GM23248 (cell line): Measurements from ENCODE around the gene CASQ2. TPM values are rescaled to one million over a fixed set of nuclear protein-coding genes. Genes with fewer than 3 reads are reported as not detected.

Experiments used
- DNase-seq: peaks from one replicate; pipeline ENCODE4 v3.0.0-alpha.2; 2015
- H2AFZ ChIP-seq: fragments of 200-600 bp; sonication (generic); 2 replicates; pipeline ENCODE4 v1.6.1; 2016; ENCODE audit warnings: antibody characterized with exemption
- H3F3A ChIP-seq: fragments of 200-600 bp; sonication (generic); 2 replicates; pipeline ENCODE4 v1.6.1; 2016; ENCODE audit warnings: mild to moderate bottlenecking, antibody characterized with exemption, mixed run types; ENCODE audit not compliant: insufficient read depth
- H3K27ac ChIP-seq: fragments of 200-600 bp; sonication (generic); 2 replicates; pipeline ENCODE4 v1.5.1; 2016; ENCODE audit warnings: mild to moderate bottlenecking
- H3K27me3 ChIP-seq: fragments of 200-600 bp; sonication (generic); replicated peaks from 2 replicates; pipeline ENCODE4 v1.6.1; 2016; ENCODE audit warnings: mild to moderate bottlenecking; ENCODE audit not compliant: insufficient read depth
- H3K36me3 ChIP-seq: fragments of 200-600 bp; sonication (generic); 2 replicates; pipeline ENCODE4 v1.6.1; 2016; ENCODE audit warnings: low read depth, mild to moderate bottlenecking
- H3K4me1 ChIP-seq: fragments of 200-600 bp; sonication (generic); 2 replicates; pipeline ENCODE4 v1.6.1; 2016; ENCODE audit warnings: mild to moderate bottlenecking; ENCODE audit not compliant: insufficient read depth
- H3K4me2 ChIP-seq: fragments of 200-600 bp; sonication (generic); one replicate; pipeline ENCODE4 v1.6.1; 2016; ENCODE audit warnings: mild to moderate bottlenecking; ENCODE audit not compliant: unreplicated experiment
- H3K4me3 ChIP-seq: fragments of 200-600 bp; sonication (generic); 2 replicates; pipeline ENCODE4 v1.5.1; 2016; ENCODE audit warnings: mild to moderate bottlenecking
- H3K79me2 ChIP-seq: fragments of 200-600 bp; sonication (generic); 2 replicates; pipeline ENCODE4 v1.6.1; 2016; ENCODE audit warnings: mild to moderate bottlenecking; ENCODE audit not compliant: insufficient read depth
- H3K9ac ChIP-seq: fragments of 200-600 bp; sonication (generic); 2 replicates; pipeline ENCODE4 v1.6.1; 2016; ENCODE audit warnings: mild to moderate bottlenecking
- H3K9me2 ChIP-seq: fragments of 200-600 bp; sonication (generic); 2 replicates; pipeline ENCODE4 v1.6.1; 2016; ENCODE audit warnings: mixed run types, mild to moderate bottlenecking, moderate library complexity; ENCODE audit not compliant: insufficient read depth
- H3K9me3 ChIP-seq: fragments of 200-600 bp; sonication (generic); one replicate; pipeline ENCODE4 v1.6.1; 2017; ENCODE audit warnings: low read depth
- H4K20me1 ChIP-seq: fragments of 200-600 bp; sonication (generic); 2 replicates; pipeline ENCODE4 v1.6.0; 2016; ENCODE audit not compliant: insufficient read depth
- EZH2 ChIP-seq: fragments of 200-600 bp; sonication (generic); IDR thresholded peaks from 2 replicates; pipeline ENCODE4 v1.6.1; 2018; ENCODE audit warnings: antibody characterized with exemption, mild to moderate bottlenecking; ENCODE audit not compliant: insufficient read depth, poor library complexity, severe bottlenecking
- EZH2phosphoT487 ChIP-seq: fragments of 200-600 bp; sonication (generic); IDR thresholded peaks from 2 replicates; pipeline ENCODE4 v1.6.1; 2018; ENCODE audit warnings: antibody characterized with exemption, moderate library complexity, mild to moderate bottlenecking, low read depth; ENCODE audit not compliant: insufficient read depth
- WGBS, 2 experiments: methylation state at CpG; one replicate each; pipeline ENCODE4 v1.1.6; 2015 to 2017; ENCODE audit warnings: low lambda C conversion rate in 2 of 2, low coverage in 1 of 2; ENCODE audit errors: missing lambda C conversion rate in 2 of 2; 5-methylcytosine and 5-hydroxymethylcytosine counted together
- in situ Hi-C: fragments of 300-500 bp; cut with MboI; formaldehyde crosslinking; loops from 2 replicates; pipeline ENCODE4 v1.15.0; 2020
- polyA plus RNA-seq: library from polyadenylated mRNA; unstranded; fragments of >200 nt; fragmentation: Nextera tagmentation; extraction: Ambion mirVana; gene quantifications from 2 replicates; pipeline ENCODE4 v1.2.1, GENCODE V29; 2016
- total RNA-seq: library from RNA; depleted of rRNA; stranded (reverse); fragments of >200 nt; shearing (Covaris generic); gene quantifications from 2 replicates; pipeline ENCODE4 v1.2.3, GENCODE V29; 2014

The CASQ2 gene
- total and polyA plus RNA-seq, 2 experiments from 2014 or later = not detected

- DNase-seq = peak; percentile 61
- H3K9me3 ChIP-seq = no peaks in the 10 kb centered on the region
- H3K27me3 ChIP-seq = no peaks in the 10 kb centered on the region
- no peak overlapping the region for H3K9ac ChIP-seq
- no peaks in the 10 kb centered on the region for H3K4me1 ChIP-seq
- no peak for TF ChIP-seq EZH2
- TF ChIP-seq EZH2phosphoT487 = no peak
- no peak overlapping the region for H2AFZ ChIP-seq
- H3F3A ChIP-seq = no peaks in the 10 kb centered on the region
- H3K4me2 ChIP-seq = no peak overlapping the region
- H3K36me3 ChIP-seq = no peaks in the 10 kb centered on the region
- no peak overlapping the region for H3K4me3 ChIP-seq
- H4K20me1 ChIP-seq = no peaks in the 10 kb centered on the region
- no peaks in the 10 kb centered on the region for H3K79me2 ChIP-seq
- 7 to 20% methylated on average over 1 of the region's 1 CpG for WGBS, 2 experiments
- H3K27ac ChIP-seq = no peak overlapping the region
- in situ Hi-C loops = no loop called here
- H3K9me2 ChIP-seq = no peaks in the 10 kb centered on the region
Observed at GRCh38 chr1:115764541-115764940, 4.0 kb downstream of the CASQ2 start.

GRCh38 chr1:115762779-115763178 lies 5.7 kb downstream of the CASQ2 start:
- Histone ChIP-seq H3K9ac (no peak overlapping the region), H3K4me3 (no peak overlapping the region), H3K36me3 (no peaks in the 10 kb centered on the region), H3K27me3 (no peaks in the 10 kb centered on the region), H3K27ac (no peak overlapping the region), H3K79me2 (no peaks in the 10 kb centered on the region), H2AFZ (no peak overlapping the region), H4K20me1 (no peaks in the 10 kb centered on the region), H3K4me1 (no peaks in the 10 kb centered on the region), H3F3A (no peaks in the 10 kb centered on the region), H3K9me2 (no peaks in the 10 kb centered on the region), H3K9me3 (no peaks in the 10 kb centered on the region), H3K4me2 (no peak overlapping the region)
- WGBS, 2 experiments = 83 to 91% methylated on average over 3 of the region's 3 CpGs
- in situ Hi-C loops = no loop called here
- no peak for TF ChIP-seq EZH2
- TF ChIP-seq EZH2phosphoT487 = no peak
- no peak for DNase-seq

GRCh38 chr1:115761601-115762302 lies 6.8 kb downstream of the CASQ2 start:
- WGBS, 2 experiments = 80 to 84% methylated on average over 7 of the region's 7 CpGs
- no peak overlapping the region for H3K27ac ChIP-seq
- H3K9ac ChIP-seq = no peak overlapping the region
- no peaks in the 10 kb centered on the region for H3K9me2 ChIP-seq
- no peaks in the 10 kb centered on the region for H3K36me3 ChIP-seq
- H3K4me2 ChIP-seq = no peak overlapping the region
- no peak overlapping the region for H3K4me3 ChIP-seq
- H3K9me3 ChIP-seq = no peaks in the 10 kb centered on the region
- no peaks in the 10 kb centered on the region for H3F3A ChIP-seq
- H3K27me3 ChIP-seq = no peaks in the 10 kb centered on the region
- no peaks in the 10 kb centered on the region for H4K20me1 ChIP-seq
- no peak for TF ChIP-seq EZH2phosphoT487
- no peak for TF ChIP-seq EZH2
- DNase-seq = peak; percentile 30
- H2AFZ ChIP-seq = no peak overlapping the region
- in situ Hi-C loops = no loop called here
- H3K4me1 ChIP-seq = no peaks in the 10 kb centered on the region
- no peaks in the 10 kb centered on the region for H3K79me2 ChIP-seq

- Histone ChIP-seq H3K4me3 (no peak overlapping the region), H3K9me2 (no peaks in the 10 kb centered on the region), H3K4me2 (no peak overlapping the region), H3K27me3 (peaks cover 3% of the 10 kb centered on the region; the same call in 1 of the 2 replicates), H3K4me1 (no peaks in the 10 kb centered on the region), H3K27ac (no peak overlapping the region), H3K9me3 (no peaks in the 10 kb centered on the region), H3K36me3 (no peaks in the 10 kb centered on the region), H3K9ac (no peak overlapping the region), H2AFZ (no peak overlapping the region), H4K20me1 (no peaks in the 10 kb centered on the region), H3F3A (no peaks in the 10 kb centered on the region), H3K79me2 (no peaks in the 10 kb centered on the region)
- WGBS, 2 experiments = 0% methylated on average over 1 of the region's 1 CpG
- TF ChIP-seq EZH2phosphoT487 = no peak
- no peak for TF ChIP-seq EZH2
- no peak for DNase-seq
- in situ Hi-C loops = no loop called here
Observed at GRCh38 chr1:115757856-115758255, 10.7 kb downstream of the CASQ2 start.

GRCh38 chr1:115757326-115757725 lies 11.2 kb downstream of the CASQ2 start:
- no peak overlapping the region for H3K9ac ChIP-seq
- no peak overlapping the region for H3K4me2 ChIP-seq
- in situ Hi-C loops = no loop called here

More at GRCh38 chr1:115757326-115757725, 11.2 kb downstream of the CASQ2 start:
- Histone ChIP-seq H3K9me3 (no peaks in the 10 kb centered on the region), H3K4me3 (no peak overlapping the region), H3K36me3 (no peaks in the 10 kb centered on the region), H3K27ac (no peak overlapping the region), H4K20me1 (no peaks in the 10 kb centered on the region), H3K79me2 (no peaks in the 10 kb centered on the region), H3K4me1 (no peaks in the 10 kb centered on the region), H2AFZ (no peak overlapping the region), H3K9me2 (no peaks in the 10 kb centered on the region), H3F3A (no peaks in the 10 kb centered on the region), H3K27me3 (peaks cover 8% of the 10 kb centered on the region; the same call in 1 of the 2 replicates)
- no peak for DNase-seq
- whole genome bisulfite sequencing, 2 experiments = 55 to 58% methylated on average over 3 of the region's 3 CpGs
- no peak for TF ChIP-seq EZH2phosphoT487
- no peak for TF ChIP-seq EZH2
